Renal cortical epithelial cell (primary cell): ENCODE results near the gene TTK. TPM values are rescaled to one million over a fixed set of nuclear protein-coding genes. Genes with fewer than 3 reads are reported as not detected.

Experiments used
- DNase-seq: peaks from one replicate; pipeline ENCODE4 v3.0.0-alpha.2; 2011; ENCODE audit warnings: low read depth
- total RNA-seq: library from RNA; depleted of rRNA; stranded (reverse); fragments of >200 nt; gene quantifications from 2 replicates; pipeline ENCODE4 v1.2.3, GENCODE V29; 2014

TTK gene
- 1.4 and 14.6 TPM in 2 replicates for total RNA-seq

DNA sequence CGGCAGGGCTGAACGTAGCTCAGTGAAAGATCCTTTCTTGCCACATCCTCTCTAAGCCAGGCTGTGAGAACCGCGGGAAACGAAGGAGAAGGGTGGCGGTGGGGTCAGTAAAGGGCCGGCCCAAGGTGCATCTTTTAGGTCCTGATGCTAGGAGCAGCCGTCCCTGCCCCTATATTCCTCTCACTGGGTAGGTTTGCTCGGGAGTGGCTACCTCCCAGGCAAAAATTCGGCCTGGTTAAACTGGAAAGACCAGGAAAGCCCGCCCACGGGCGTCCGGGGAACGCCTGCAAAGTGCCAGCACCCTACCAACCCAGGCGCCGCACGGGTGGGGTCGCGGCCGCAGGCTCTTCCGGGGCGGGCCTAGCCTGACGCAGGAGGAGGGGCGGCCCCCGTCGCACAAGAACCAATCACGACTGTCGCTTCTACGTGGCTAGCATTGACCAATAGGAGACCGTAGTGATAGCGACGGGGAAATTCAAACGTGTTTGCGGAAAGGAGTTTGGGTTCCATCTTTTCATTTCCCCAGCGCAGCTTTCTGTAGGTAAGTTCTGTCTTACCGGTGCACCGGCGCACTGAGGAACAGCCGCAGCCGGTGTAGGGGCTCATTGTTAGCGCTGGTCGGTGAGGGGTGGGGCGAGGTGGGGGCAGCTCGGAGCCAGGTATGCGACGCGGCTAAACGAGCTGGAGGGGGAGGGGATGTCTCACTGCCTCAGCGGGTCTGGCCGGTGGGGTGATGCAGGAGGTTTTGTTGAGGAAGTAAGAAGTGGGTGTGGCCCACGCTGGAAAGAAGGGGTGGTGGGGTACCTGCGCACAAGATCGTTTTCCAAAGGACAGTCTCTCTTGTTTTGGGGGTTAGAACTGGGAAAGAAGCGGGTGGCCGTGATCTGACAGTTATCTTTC is at the start of gene TTK:
TSS of gene TTK (plus strand) at position 477 of the 900 bp plus-strand sequence. CDS start 1,195 bp downstream, outside the sequence.
- DNase-seq: peak; percentile 93

DNA sequence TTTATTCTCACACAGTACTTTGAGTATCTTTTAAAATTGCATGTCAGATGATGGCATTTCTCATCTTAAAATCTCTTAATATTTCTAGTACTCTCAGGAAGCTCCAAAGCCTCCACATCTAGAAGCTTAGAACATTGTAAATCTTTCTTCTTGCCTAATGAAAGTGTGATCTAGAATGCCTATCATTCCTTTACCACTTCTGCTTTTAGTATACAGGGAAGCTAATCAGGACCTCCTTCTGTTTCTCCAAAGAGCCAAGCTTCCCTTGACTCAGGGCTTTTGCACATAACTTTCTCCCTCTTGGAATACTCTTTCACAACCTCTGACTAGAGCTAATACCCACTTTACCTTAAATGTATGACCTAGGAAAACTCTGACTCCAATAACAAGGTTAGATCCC is 49.6 kb upstream of the TTK start:
- no peak for DNase-seq

DNA sequence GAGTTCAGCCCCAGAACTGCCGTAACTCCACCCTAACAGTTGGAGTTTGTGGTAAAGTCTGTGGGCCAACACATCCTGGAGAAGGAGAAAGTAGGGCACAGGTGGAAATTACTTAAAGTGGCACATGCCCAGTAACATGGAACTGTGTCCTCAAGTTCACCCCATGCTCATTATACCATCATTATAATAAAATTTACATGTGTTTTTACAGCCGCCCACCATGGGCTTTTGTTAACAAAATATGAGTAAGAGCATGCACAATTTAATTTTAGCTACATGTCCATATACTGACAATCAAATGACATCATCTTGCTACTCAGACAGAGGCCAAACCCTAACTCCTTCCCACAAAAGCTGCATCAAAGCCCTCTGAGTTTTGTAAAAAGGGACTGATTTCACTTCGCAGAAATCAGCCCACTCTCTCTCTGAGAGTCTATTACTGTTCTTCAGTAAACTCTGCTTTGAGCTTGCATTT is 39.8 kb upstream of the TTK start:
- no peak for DNase-seq

GRCh38 chr6:79967178-79967577 is 37.3 kb upstream of the TTK start:
- no peak for DNase-seq

DNA sequence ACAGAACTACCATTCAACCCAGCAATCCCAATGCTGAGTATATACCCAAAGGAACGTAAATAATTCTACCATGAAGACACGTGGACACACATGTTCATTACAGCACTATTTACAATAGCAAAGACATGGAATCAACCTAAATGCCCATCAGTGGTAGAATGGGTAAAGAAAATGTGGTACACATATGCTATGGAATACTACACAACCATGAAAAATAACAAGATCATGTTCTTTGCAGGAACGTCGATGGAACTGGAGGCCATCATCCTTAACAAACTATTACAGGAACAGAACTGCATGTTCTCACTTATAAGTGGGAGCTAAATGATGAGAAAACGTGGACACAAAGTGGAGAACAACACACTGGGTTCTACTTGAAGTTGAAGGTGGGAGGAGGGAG is 34.7 kb upstream of the TTK start:
- no peak for DNase-seq

DNA sequence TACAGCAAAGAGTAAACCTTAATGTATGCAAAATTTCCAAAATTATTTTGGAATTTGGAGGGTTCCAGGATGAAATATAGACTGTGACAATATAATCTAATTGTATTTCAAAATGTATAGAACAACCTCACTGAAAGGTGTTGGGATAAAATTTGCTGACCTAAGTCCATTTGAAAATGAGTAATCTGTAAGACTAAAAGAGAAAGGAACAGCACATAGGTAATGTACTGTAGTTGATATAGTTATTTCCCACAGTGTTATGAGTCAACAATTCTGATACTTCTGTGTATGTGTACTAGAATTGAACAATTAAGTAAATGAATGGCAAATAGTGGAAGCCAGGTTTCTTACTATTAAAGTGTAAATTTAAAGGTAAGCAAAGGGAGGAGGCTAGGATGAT is 33.3 kb upstream of the TTK start:
- no peak for DNase-seq

DNA sequence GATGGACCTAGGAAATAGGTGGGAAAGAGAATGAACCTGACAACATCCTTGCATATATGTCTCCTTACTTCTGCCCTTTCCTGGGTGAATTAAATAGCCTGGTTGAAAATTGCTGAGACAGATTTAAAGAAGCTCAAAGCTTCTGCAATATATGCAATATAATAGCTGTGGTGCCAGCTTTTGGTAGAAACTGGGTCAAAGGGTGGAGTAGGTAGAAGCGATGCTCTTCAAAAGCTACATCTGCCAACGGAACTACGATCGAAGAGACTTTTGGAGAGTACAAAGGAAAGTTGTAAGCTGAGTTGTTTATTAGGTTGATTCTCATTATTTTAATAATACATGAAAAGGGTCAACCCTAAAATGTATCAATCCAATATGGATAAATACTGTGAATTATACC is 22.8 kb upstream of the TTK start:
- no peak for DNase-seq

DNA sequence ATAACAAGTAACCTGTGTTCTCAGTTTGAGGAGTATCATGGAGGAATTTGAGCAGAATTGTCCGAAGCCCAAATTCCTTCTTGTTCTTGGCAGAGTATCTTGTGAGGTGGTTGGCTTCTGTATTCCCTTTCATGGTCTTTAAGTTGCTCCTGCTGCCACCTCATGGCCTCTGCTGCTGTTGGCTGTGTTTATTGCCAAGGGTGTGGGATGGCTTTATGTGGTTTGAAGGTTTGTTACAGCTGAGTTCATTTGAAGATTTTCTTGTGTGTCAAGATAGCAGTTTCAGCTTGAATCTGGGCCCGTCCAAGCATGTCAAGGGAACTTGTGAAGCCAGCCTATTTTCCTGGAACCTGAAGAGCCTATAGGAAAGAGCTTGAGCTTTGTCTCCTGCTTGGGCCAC is 20.2 kb upstream of the TTK start:
- peak; percentile 93 for DNase-seq

GRCh38 chr6:79985128-79985527 is 19.3 kb upstream of the TTK start:
- DNase-seq: no peak

DNA sequence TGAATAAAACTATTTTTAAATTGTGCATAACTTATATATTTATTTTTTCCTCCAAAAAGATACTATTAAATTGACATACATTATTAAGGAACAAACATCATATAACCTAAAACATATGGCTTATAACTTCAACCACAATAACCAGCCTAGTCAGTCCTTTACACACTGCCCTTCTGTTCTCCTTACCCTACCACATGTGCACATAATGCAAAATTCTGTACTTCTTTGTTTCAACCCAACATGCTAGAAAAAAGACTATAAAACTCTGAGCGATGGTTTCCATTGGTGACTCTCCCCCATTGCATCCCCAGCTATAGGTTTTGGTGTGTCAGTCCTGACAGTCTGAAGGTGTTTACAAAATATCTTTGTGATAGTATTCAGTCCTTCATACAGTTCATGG is 14.8 kb upstream of the TTK start:
- DNase-seq: no peak

DNA sequence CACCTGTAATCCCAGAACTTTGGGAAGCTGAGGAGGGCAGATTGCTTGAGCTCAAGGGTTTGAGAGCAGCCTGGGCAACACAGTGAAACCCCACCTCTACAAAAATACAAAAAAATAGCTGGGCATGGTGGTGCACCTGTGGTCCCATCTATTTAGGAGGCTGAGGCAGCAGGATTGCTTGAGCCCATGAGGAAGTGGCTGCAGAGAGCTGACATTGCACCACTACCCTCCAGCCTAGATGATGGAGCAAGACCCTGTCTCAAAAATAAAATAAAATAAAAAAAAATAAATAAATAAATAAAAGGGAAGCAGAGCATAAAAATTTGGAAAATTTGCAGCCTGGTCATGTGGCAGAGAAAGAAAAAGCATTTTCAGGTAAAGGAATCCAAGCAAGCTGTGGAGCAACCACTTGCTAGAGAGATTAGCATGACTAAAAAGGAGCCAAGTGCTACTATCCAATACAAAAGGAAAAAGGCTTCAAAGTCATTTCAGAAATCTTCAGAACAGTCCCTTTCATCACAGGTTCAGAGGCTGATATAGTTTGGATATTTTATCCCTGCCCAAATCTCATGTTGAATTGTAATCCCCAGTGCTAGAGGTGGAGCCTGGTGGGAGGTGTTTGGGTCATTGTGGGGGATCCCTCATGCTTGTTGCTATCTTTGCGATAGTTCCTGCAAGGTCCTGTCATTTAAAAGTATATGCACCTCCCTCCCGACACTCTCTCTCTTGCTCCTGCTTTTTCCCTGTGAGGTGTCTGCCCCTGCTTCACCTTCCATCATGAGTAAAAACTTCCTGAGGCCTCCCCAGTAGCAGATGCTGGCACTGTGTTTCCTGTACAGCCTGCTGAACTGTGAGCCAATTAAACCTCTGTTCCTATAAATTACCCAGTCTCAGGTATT is 11.2 kb upstream of the TTK start:
- no peak for DNase-seq

- no peak for DNase-seq
Measured at GRCh38 chr6:79993911-79994309, 10.5 kb upstream of the TTK start.

DNA sequence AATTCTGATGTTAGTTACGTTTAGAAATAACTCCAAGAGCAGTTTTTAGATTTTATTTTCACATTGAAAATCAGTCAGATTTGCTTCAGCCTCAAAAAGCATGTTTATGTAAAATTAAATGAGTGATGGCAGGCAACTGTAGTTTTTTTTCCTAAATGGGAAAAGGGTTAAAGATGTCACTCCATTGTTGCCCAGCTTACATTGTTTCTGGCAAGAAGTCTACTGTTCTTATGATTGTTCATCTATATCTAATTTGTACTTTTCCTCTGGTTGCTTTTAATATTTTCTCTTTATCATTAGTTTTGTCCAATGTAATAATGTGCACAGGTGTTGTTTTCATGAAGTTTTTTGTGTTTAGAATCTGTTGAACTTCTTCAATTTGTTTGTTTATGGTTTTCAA is 6.7 kb upstream of the TTK start:
- DNase-seq: no peak

GRCh38 chr6:80001337-80001736 is 3.1 kb upstream of the TTK start:
- DNase-seq: no peak

- DNase-seq: no peak
Measured at GRCh38 chr6:80003826-80004172, 650 bp upstream of the TTK start.

DNA sequence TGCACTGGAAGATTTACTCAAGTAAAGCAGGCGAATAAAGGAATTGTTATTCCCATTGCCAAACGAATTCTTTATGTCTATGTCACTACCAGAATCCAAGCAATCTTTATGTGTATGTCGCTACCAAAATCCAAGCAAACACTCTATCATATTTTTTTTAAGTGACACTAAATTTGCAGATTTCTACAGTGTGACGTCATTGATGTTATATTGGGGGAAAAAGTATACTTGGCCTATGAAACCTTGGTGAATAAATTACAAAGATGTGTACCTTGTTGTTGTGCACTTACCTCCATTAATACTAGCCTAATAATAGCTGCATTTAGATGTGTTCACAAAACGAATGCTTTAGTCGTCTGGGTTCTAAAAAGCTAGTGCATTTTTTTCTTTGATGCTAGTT is 957 bp downstream of the TTK start:
- DNase-seq: no peak

- no peak for DNase-seq
Measured at GRCh38 chr6:80006541-80006940, 2.1 kb downstream of the TTK start.

GRCh38 chr6:80009531-80009930 is 5.1 kb downstream of the TTK start:
- DNase-seq: no peak

DNA sequence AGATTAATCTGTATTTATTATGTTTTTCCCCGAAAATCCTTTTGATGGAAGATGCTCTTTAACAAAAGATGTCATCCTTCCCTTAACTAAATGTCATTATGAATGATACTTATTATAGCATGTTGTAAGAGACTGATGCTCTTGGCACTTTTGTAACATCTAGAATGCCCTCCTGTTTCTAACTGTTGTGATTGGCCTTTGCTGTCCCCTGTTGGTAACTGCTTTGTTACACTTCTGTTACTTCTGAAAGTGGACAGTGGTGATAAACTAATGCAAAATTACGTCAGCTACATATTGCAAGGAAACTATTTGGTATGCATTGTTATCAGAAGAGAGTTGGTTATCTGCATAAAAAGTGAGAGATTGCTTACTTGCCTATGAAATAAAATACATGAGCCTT is 5.8 kb downstream of the TTK start:
- DNase-seq: no peak

DNA sequence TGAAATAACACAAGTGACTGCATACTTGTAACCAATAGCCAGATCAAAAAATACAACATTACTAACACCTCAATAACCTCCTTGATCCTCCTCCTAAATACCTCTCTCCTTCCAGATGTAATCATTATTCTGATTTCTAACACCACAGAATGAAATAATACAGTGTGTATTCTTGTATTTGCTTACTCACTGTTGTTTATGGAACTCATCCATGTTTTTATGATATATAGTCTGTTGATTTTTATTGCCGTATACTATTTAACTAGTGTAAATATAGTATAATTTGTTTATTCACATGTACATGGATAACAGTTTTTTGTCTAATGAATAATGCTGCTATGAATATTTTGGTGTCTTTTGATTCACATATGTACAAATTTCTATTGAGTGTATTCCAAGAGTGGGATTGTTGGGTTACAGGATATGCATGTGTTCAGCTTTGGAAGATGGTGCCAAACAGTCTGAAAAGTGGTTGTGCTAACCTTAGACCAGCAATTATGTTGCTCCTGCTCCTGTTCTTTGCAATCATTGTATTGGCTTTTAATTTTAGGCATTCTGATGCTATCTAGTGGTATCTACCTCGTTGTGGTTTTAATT is 11.5 kb downstream of the TTK start:
- no peak for DNase-seq

- peak; percentile 50 for DNase-seq
Measured at GRCh38 chr6:80020381-80021120, 16.1 kb downstream of the TTK start.

- DNase-seq: no peak
Measured at GRCh38 chr6:80021131-80021530, 16.7 kb downstream of the TTK start.
